IPS-NIHi7 (cell line): ENCODE results near the gene KIAA1614.
"Not testable (repeated sequence)": the region's sequence is repeated elsewhere in the genome, so short reads cannot be mapped to it uniquely, and the experiment has no call there.

Experiments
- DNase-seq: peaks from one replicate; pipeline ENCODE4 v3.0.0; 2012; ENCODE audit warnings: mixed read lengths; ENCODE audit errors: extremely low spot score

KIAA1614 gene

GRCh38 chr1:180964056-180964455, 51.4 kb downstream of the KIAA1614 start:
- DNase-seq = no peak

GRCh38 chr1:180964595-180964994, 51.9 kb downstream of the KIAA1614 start:
- DNase-seq = no peak

DNA sequence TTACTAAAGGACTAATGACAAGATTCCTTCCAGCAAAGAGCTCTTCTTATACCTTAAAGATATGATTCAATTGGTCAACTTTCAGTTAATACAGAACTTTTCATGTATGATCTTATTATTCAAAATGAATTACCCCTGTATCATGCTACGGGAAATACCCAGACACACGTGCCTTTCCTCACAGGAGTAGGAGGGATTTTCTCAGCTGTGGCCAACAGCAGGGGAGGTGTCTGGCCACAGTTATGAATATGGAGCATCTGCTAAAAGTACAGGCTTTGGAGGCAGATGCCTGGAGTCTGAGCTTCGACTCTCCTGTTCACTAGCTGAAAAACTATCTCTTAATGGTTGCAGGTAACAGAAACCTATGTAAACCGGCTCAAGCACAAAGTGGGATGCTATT, 53.6 kb downstream of the KIAA1614 start:
- DNase-seq = no peak

- no peak for DNase-seq
Measured at GRCh38 chr1:180966744-180967536, 54.2 kb downstream of the KIAA1614 start.

DNA sequence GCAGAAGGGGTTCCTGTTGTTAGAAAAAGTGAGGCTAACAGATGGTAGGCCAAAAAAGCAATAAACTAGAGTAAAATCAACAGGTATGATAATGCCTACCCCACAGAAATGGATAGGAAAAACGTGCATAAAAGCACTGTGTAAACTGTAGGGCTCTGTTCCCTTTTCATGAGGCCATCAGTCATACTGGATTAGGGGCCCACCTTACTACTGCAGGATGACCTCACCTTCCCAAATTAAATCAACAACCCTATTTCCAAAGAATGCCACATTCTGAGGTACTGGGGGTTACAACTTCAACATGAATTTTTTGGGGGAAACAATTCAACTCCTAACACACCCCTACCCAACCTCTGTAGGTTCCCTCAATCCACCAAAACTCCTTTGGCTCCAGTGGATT, 54.9 kb downstream of the KIAA1614 start:
- no peak for DNase-seq

- DNase-seq = not testable (repeated sequence)
Measured at GRCh38 chr1:180968834-180969233, 56.1 kb downstream of the KIAA1614 start.

- DNase-seq = no peak
Measured at GRCh38 chr1:180969434-180969833, 56.7 kb downstream of the KIAA1614 start.

- no peak for DNase-seq
Measured at GRCh38 chr1:180970333-180971079, 57.8 kb downstream of the KIAA1614 start.

DNA sequence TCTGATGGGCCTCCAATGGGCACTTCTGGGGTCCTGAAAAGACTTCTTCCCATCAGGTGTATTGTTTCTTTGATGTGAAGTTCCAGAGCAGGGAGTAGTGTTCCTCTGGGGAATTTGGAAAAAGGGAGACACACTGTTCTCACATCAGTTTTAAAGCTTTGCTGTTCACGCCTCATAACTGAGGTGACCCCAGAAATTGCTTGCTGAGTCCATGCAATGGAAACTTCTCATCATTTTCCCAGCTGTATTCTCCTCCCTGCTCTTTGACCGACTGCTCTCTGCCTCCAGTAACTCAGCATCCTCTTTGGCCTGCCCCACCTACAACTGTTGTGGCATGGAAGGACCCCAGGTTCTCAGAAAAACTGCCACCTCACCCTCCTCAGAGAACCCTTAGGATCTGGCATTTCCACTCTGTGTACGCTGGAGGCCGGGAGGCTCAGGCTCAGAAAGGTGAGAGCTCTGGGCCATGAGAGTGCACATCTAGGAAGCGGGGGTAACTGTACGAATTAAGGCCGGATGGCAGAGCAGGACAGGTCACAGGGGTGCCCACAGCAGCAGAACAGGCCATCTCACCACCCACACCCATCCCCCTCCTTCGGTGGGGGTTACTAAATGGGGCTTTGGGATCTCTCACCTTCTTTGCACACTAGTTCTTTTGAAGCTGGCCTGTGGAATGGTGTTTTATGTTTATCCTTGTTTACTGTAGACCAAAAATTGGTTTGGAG, 58.7 kb downstream of the KIAA1614 start:
- DNase-seq = no peak

DNA sequence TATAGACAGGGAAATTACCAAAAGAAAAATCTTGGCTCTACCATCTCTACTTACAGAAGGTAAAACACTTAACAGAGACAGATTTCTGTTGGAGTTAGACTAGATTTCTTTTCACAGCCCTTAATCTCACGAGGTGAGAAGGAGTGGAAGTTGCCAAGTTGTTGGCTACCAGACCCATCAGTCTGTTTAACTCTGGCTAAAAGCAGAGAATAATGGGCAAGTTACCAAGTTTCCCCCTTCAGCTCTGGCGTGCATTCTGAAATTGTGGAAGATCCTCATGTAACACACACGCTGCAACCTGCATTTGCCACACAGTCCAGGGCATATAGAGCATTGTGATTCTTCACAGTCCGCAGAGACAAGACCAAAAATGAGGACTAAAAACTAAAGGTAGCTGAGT, 60.7 kb downstream of the KIAA1614 start:
- no peak for DNase-seq

- no peak for DNase-seq
Measured at GRCh38 chr1:180974236-180974635, 61.5 kb downstream of the KIAA1614 start.

DNA sequence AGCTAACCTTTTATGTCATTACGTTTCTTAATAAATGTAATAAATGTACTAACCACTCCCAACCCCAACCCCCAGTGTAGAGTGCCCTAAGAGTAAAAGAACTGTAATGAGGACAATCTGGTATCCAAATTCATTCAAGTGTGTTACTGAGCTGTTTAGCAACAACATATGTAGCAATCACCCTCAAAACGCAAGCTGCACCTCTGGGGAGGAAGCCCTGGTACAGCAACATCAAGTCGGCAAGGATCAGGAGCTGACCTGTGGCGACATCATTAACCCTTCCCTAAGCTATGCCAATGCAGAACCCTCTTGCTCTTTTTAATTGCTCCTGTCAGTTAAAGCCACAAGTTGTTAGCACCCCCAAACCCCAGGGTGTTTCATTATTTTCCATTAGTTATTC, 62.9 kb downstream of the KIAA1614 start:
- DNase-seq = no peak

DNA sequence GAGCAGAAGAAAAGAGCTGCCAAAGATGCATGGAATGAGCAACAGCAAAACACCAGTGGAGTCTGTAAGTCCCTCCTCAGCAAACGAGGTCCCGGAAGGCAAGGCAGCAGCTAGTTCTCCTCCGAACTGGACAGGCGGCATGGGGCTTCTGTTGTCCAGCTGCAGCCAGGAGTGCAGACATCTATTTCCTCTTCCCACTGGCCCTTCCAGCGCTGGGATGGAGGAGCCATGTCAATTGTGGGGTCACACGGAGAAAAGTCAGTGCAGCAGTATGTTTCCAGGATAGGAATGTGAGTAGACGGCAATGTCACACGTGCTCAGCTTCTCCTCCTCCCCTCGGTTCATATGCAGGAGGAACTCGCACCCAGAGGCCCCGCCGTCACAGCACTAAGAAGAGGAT, 63.5 kb downstream of the KIAA1614 start:
- DNase-seq = no peak

- no peak for DNase-seq
Measured at GRCh38 chr1:180976732-180977357, 64.1 kb downstream of the KIAA1614 start.

DNA sequence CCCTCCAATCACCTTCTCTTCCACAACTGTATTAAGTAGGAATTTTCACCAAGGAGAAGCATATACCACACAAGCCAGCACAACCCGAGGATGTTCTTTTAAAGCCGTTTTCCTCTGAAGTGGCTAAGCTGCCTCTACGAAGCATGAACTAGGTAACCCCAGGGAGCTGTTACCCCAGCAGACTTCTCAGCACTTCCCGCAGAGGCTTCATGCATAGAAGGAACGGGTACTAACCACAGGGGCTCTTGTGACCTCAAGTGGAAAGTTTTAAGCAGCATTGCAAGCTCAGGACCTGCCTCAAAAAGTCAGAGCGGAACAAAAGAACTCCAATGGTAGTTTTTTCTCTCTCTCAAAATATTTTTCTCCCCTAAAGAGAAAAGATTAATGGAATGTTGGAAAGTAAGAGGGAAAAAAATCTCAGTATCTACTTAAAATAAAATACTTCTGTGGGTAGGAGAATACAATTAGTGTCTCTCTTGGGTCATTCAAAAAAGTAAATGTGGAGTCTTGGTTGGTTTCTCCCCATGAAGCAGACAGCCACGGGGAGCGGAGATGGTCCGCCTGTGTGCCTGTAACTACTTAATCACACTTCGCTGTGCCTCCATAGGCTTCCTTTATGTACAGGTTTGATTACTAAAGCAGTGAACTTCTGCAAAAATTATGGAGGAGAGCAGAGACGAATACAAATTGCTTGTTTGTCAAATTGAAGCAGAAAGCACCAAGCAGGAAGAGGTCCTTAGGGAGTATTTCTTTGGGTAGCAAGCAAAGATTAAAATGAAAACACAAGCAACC, 69.1 kb downstream of the KIAA1614 start:
- peak; percentile 35 for DNase-seq

GRCh38 chr1:180982422-180982821, 69.7 kb downstream of the KIAA1614 start:
- DNase-seq = no peak

GRCh38 chr1:180988253-180988752, 75.6 kb downstream of the KIAA1614 start:
- DNase-seq = no peak

- DNase-seq = no peak
Measured at GRCh38 chr1:180994262-180994661, 81.6 kb downstream of the KIAA1614 start.

DNA sequence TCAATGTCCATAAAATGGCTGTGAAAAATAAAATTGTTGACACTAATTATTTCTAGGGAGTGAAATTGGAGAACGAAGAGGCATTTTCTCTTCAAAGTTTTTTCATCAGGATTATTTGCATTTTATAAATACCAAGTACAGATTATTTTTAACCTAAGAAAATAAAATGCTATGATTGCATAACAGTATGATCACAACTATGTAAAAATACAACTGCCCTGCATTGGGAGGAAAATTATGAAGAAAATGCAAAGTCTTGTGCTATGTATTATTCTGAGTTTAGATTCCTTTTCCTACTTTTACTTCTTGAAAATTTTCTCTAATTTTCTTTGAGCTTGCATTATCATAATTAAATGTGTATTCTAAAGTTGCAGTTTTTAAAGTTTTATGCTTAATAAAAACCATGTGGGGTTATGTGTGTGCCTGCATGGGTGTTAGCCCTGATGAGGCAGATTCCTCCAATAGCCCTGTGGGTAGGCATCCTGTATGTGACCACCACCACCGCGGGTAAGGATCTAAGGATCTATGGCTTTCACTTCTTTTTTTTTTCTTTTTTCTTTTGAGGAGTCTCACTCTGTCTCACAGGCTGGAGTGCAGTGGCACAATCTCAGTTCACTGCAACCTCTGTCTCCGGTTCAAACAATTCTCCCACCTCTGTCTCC, 85.3 kb downstream of the KIAA1614 start:
- no peak for DNase-seq
